ENCODE measurements around the gene RNF220.
A peak's percentile ranks its signal among the peaks of the same experiment; 100 is the strongest.
"Not testable (repeated sequence)": the region's sequence is repeated elsewhere in the genome, so short reads cannot be mapped to it uniquely, and the experiment has no call there.

The RNF220 gene

GRCh38 chr1:44698138-44698537, 293.1 kb downstream of the RNF220 start:
- Histone ChIP-seq H3K27ac (ENCODE audit: insufficient read depth in 1 of 2, low read depth in 1 of 2, low read length in 2 of 2, poor library complexity in 1 of 2, severe bottlenecking in 2 of 2) (no peak overlapping the region), H3K9me3 (ENCODE audit: control extremely low read depth in 1 of 5, control insufficient read depth in 4 of 5, insufficient read depth in 2 of 5, low read depth in 1 of 5, low read length in 4 of 5) (no peaks in the 10 kb centered on the region), H3K4me1 (ENCODE audit: control extremely low read depth in 1 of 4, control insufficient read depth in 4 of 4, insufficient read depth in 4 of 4, low read length in 3 of 4) (peaks cover 0 to 30% (median 17%) of the 10 kb centered on the region in 4 experiments), H3K36me3 (ENCODE audit: control insufficient read depth in 4 of 4, insufficient read depth in 4 of 4, low read length in 3 of 4) (no peaks in the 10 kb centered on the region), H3K27me3 (replicated peaks in 2 of 5; ENCODE audit: control insufficient read depth in 4 of 5, insufficient read depth in 5 of 5, low read length in 4 of 5) (no peaks in the 10 kb centered on the region), H3K4me3 (ENCODE audit: control insufficient read depth in 1 of 7, extremely low read depth in 1 of 7, insufficient read depth in 4 of 7, low read depth in 2 of 7, low read length in 6 of 7) (no peak overlapping the region)
- POLR2A ChIA-PET = interaction anchor here (0.5 to 2.5 kb wide), 3 partner anchors 23 to 1301 kb away, joined by 3 to 17 read pairs (median 5); no protein-coding TSS in a partner anchor
- CTCF ChIA-PET = interaction anchor here (0.5 to 3.8 kb wide), 7 partner anchors 9 to 94 kb away, joined by 3 to 18 read pairs (median 4); partner anchors contain the start of gene TMEM53
- peak in 2 of 3 donors; percentile 74 to 80 for DNase-seq
- WGBS (ENCODE audit: insufficient coverage) = 100% methylated on average over 1 of the region's 3 CpGs

GRCh38 chr1:44699375-44699774, 294.3 kb downstream of the RNF220 start:
- 88% methylated on average over 5 of the region's 9 CpGs for WGBS (ENCODE audit: insufficient coverage)

GRCh38 chr1:44700573-44700972, 295.5 kb downstream of the RNF220 start:
- CTCF ChIA-PET = interaction anchor here (0.8 to 1.6 kb wide), 2 partner anchors 9 to 17 kb away, joined by 3 to 4 read pairs; no protein-coding TSS in a partner anchor
- Histone ChIP-seq H3K27ac (ENCODE audit: insufficient read depth in 1 of 2, low read depth in 1 of 2, low read length in 2 of 2, poor library complexity in 1 of 2, severe bottlenecking in 2 of 2) (no peak overlapping the region), H3K27me3 (replicated peaks in 2 of 5; ENCODE audit: control insufficient read depth in 4 of 5, insufficient read depth in 5 of 5, low read length in 4 of 5) (no peaks in the 10 kb centered on the region), H3K4me3 (ENCODE audit: control insufficient read depth in 1 of 7, extremely low read depth in 1 of 7, insufficient read depth in 4 of 7, low read depth in 2 of 7, low read length in 6 of 7) (no peak overlapping the region), H3K4me1 (ENCODE audit: control extremely low read depth in 1 of 4, control insufficient read depth in 4 of 4, insufficient read depth in 4 of 4, low read length in 3 of 4) (peaks cover 0 to 29% (median 16%) of the 10 kb centered on the region in 4 experiments), H3K9me3 (ENCODE audit: control extremely low read depth in 1 of 5, control insufficient read depth in 4 of 5, insufficient read depth in 2 of 5, low read depth in 1 of 5, low read length in 4 of 5) (no peaks in the 10 kb centered on the region), H3K36me3 (ENCODE audit: control insufficient read depth in 4 of 4, insufficient read depth in 4 of 4, low read length in 3 of 4) (no peaks in the 10 kb centered on the region)
- DNase-seq = no peak
- no CpG with 5 or more reads among the region's 1 CpG for WGBS (ENCODE audit: insufficient coverage)
- POLR2A ChIA-PET = no interaction called here

More at GRCh38 chr1:44699375-44699774, 294.3 kb downstream of the RNF220 start:
- POLR2A ChIA-PET; H3K4me3 ChIP-seq (ENCODE audit: control insufficient read depth in 1 of 7, extremely low read depth in 1 of 7, insufficient read depth in 4 of 7, low read depth in 2 of 7, low read length in 6 of 7); H3K27ac ChIP-seq (ENCODE audit: insufficient read depth in 1 of 2, low read depth in 1 of 2, low read length in 2 of 2, poor library complexity in 1 of 2, severe bottlenecking in 2 of 2); DNase-seq; H3K27me3 ChIP-seq (replicated peaks in 2 of 5; ENCODE audit: control insufficient read depth in 4 of 5, insufficient read depth in 5 of 5, low read length in 4 of 5); H3K9me3 ChIP-seq (ENCODE audit: control extremely low read depth in 1 of 5, control insufficient read depth in 4 of 5, insufficient read depth in 2 of 5, low read depth in 1 of 5, low read length in 4 of 5); H3K36me3 ChIP-seq (ENCODE audit: control insufficient read depth in 4 of 4, insufficient read depth in 4 of 4, low read length in 3 of 4): not testable (repeated sequence)
- H3K4me1 ChIP-seq (ENCODE audit: control extremely low read depth in 1 of 4, control insufficient read depth in 4 of 4, insufficient read depth in 4 of 4, low read length in 3 of 4) = peaks cover 0 to 29% (median 16%) of the 10 kb centered on the region in 4 experiments
- CTCF ChIA-PET = interaction anchor here (0.9 to 1.6 kb wide), 2 partner anchors 17 to 18 kb away, joined by 3 to 4 read pairs; no protein-coding TSS in a partner anchor

GRCh38 chr1:44701141-44701573, 296.1 kb downstream of the RNF220 start:
- Histone ChIP-seq H3K9me3 (ENCODE audit: control extremely low read depth in 1 of 5, control insufficient read depth in 4 of 5, insufficient read depth in 2 of 5, low read depth in 1 of 5, low read length in 4 of 5) (no peaks in the 10 kb centered on the region), H3K4me1 (ENCODE audit: control extremely low read depth in 1 of 4, control insufficient read depth in 4 of 4, insufficient read depth in 4 of 4, low read length in 3 of 4) (peaks cover 0 to 25% (median 15%) of the 10 kb centered on the region in 4 experiments), H3K36me3 (ENCODE audit: control insufficient read depth in 4 of 4, insufficient read depth in 4 of 4, low read length in 3 of 4) (no peaks in the 10 kb centered on the region), H3K4me3 (ENCODE audit: control insufficient read depth in 1 of 7, extremely low read depth in 1 of 7, insufficient read depth in 4 of 7, low read depth in 2 of 7, low read length in 6 of 7) (no peak overlapping the region), H3K27me3 (replicated peaks in 2 of 5; ENCODE audit: control insufficient read depth in 4 of 5, insufficient read depth in 5 of 5, low read length in 4 of 5) (no peaks in the 10 kb centered on the region), H3K27ac (ENCODE audit: insufficient read depth in 1 of 2, low read depth in 1 of 2, low read length in 2 of 2, poor library complexity in 1 of 2, severe bottlenecking in 2 of 2) (no peak overlapping the region)
- CTCF ChIA-PET = interaction anchor here (0.8 kb wide), 1 partner anchor 8 kb away, joined by 3 read pairs; no protein-coding TSS in a partner anchor
- POLR2A ChIA-PET = no interaction called here
- no peak for DNase-seq
- WGBS (ENCODE audit: insufficient coverage) = 95% methylated on average over 4 of the region's 7 CpGs
